CD4-positive, alpha-beta T cell treated with Interleukin-15 for 1 hour (primary cell): Measurements from ENCODE around the gene UMODL1.

Experiments
- DNase-seq: peaks from one replicate; pipeline ENCODE4 v3.0.0-alpha.2; 2020

UMODL1 gene

GRCh38 chr21:42039470-42039901, 31.6 kb upstream of the UMODL1 start:
- DNase-seq, result no peak

GRCh38 chr21:42039911-42040351, 31.2 kb upstream of the UMODL1 start:
- peak; percentile 15 for DNase-seq

GRCh38 chr21:42040411-42041180, 30.5 kb upstream of the UMODL1 start:
- no peak for DNase-seq

- DNase-seq, result no peak
Observed at GRCh38 chr21:42041246-42041645, 29.9 kb upstream of the UMODL1 start.

- peak; percentile 2 for DNase-seq
Observed at GRCh38 chr21:42041711-42042110, 29.4 kb upstream of the UMODL1 start.

GRCh38 chr21:42042651-42043050, 28.5 kb upstream of the UMODL1 start:
- DNase-seq, result no peak

- no peak for DNase-seq
Observed at GRCh38 chr21:42043201-42043895, 27.8 kb upstream of the UMODL1 start.

- DNase-seq, result no peak
Observed at GRCh38 chr21:42043961-42044360, 27.2 kb upstream of the UMODL1 start.

- DNase-seq, result no peak
Observed at GRCh38 chr21:42044871-42045495, 26.1 kb upstream of the UMODL1 start.

GRCh38 chr21:42047821-42048613, 23.1 kb upstream of the UMODL1 start:
- no peak for DNase-seq

- DNase-seq, result no peak
Observed at GRCh38 chr21:42048870-42049577, 22.1 kb upstream of the UMODL1 start.

- DNase-seq, result no peak
Observed at GRCh38 chr21:42049578-42050430, 21.3 kb upstream of the UMODL1 start.

GRCh38 chr21:42051788-42052187, 19.3 kb upstream of the UMODL1 start:
- DNase-seq, result no peak

- DNase-seq, result no peak
Observed at GRCh38 chr21:42055425-42055824, 15.7 kb upstream of the UMODL1 start.

GRCh38 chr21:42056468-42056867, 14.6 kb upstream of the UMODL1 start:
- no peak for DNase-seq

- no peak for DNase-seq
Observed at GRCh38 chr21:42056996-42057689, 14.0 kb upstream of the UMODL1 start.

GRCh38 chr21:42057851-42058437, 13.2 kb upstream of the UMODL1 start:
- no peak for DNase-seq

- DNase-seq, result no peak
Observed at GRCh38 chr21:42058631-42059111, 12.4 kb upstream of the UMODL1 start.

- DNase-seq, result no peak
Observed at GRCh38 chr21:42059141-42059540, 12.0 kb upstream of the UMODL1 start.

GRCh38 chr21:42059721-42060120, 11.4 kb upstream of the UMODL1 start:
- DNase-seq, result no peak
